Astrocyte of the hippocampus (primary cell): Measurements from ENCODE around the gene BLCAP.
"Not testable (repeated sequence)": the region's sequence is repeated elsewhere in the genome, so short reads cannot be mapped to it uniquely, and the experiment has no call there.

Experiments
- DNase-seq: peaks from one replicate; pipeline ENCODE4 v3.0.0; 2011; ENCODE audit warnings: low read depth, low spot score

BLCAP gene, protein sequence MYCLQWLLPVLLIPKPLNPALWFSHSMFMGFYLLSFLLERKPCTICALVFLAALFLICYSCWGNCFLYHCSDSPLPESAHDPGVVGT

DNA sequence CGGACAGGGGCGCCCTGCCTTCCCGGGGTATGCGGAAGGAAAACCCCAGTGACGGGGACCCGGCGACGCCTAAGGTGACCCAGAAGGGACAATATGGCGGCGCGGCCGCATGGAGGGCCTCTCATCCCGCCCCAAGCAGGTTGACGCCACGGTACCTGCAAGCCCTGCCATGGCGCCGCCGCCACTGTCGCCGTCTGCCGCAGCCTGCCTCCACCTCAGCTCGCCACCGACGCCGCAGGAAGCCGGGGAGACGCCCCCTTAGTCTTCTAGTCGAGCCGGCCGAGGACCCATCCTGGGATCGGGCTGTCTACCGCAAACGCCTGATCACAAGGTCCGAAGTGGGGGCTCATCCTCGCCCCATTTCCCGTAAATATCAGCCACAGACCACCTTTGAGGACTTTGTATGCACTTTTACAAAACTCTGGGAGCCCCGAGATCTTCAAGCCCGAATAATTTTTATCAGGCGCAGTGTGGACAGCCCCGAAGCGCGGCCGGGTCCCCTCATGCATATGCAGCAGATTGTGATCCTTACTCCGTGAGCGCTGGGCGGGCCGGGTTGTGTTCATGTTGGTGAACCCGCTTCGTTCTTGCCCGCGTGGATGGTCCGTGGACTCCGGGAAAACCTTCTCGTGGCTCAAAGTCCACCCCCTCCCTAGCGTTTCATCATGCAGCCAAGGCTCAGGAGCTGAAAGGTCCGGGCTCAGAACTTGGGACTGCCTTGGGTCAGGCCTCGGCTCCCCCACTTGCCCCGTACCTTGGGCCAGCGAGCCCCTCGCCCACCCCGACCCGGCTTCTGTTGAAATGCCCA, at the start of gene BLCAP:
TSS of gene BLCAP (minus strand) at position 239 of the 808 bp plus-strand sequence. CDS start 8,702 bp downstream, outside the sequence.
- peak; percentile 92 for DNase-seq

- not testable (repeated sequence) for DNase-seq
These were observed 49.8 kb upstream of the BLCAP start for GRCh38 chr20:37577436-37577835.

DNA sequence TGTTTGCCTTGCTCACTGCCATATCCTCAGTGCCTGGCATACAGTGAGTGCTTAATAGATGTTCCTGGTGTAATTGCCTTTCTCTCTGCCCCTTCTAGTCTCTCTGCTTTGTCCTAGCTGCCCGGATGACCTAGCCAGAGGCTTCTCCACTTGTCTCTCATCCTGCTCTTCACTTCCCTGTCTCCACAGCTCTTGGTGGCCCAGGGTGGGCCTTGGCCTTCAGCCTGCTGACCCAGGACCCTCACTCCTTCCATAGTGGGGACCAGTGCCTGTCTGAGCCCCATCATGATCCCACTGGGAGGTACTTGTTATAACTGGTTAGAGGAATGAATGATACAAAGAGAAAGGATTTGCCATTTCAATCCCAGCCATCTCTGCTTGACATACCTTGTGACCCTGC, 49.2 kb upstream of the BLCAP start:
- no peak for DNase-seq

DNA sequence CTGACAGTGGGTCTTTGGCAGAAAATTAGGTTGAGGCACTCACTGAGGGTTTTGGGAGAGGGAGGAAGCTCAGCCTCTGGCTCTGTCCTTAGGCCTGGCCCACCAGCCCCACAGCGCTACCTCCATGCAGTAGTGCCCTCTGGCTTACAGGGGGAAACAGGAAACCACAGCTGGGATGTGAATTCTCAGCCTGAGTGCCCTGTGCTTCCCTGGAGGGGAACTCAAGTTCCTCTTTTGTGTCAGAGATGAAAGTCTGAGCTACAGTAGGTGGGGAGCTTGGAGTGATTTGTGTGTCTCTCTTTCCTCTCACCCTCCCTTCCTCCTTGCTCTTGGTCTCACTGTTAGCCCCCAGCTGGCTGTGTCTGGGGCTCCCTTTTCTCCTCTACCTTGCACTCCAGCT, 48.2 kb upstream of the BLCAP start:
- no peak for DNase-seq

DNA sequence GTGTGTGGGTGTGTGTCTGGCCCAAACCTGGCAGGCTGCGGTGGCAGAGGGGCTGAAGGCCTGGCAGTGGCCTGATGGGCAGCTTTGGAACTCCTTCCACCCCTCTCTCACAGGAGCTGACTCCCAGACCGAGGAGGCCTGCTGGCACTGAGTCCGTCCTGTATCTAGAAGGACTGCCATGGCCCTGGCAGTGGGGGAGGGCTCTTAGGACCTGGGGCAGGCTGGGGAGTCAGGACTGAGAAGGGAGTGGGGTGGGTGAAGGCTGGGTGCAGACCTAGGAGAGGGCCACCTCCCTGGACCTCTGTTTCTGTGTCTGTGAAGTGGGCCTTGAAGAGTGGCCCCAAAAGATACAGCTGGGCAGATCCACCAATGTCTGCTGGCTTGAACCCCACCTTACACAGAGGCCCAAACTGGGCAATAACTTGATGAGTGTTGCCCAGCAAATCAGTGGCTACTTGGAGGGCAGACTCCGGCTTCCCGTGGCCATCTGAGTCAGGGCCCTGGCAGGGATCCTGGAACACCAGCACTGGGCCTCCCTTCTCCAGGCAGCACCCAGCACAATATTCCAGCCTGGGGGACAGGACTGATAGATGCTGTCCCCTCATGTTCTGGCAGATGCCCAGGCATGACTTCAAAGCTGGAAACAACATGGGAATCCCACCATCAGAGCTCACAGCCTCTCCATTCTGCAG, 46.7 kb upstream of the BLCAP start:
- peak; percentile 21 for DNase-seq

- no peak for DNase-seq
These were observed 46.0 kb upstream of the BLCAP start for GRCh38 chr20:37573626-37574198.

DNA sequence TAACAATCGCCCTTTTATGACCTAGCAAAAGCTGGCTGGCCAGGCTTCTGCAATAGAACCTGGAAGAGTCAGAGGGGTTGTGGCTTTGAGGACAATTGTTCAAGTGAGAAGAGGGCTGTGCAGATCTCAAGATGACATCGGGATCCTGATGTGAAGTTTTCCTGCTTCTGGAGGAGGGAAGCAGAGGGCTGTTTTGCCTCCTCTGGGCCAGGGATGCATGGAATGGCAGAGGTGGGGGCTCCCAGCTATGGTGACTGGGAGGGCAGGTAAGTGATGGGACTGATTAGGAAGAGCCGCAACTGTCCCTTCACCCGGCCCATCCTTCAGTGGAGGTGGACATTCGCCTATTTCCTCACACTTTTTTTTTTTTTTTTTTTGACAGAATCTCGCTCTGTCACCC, 43.4 kb upstream of the BLCAP start:
- DNase-seq: no peak

DNA sequence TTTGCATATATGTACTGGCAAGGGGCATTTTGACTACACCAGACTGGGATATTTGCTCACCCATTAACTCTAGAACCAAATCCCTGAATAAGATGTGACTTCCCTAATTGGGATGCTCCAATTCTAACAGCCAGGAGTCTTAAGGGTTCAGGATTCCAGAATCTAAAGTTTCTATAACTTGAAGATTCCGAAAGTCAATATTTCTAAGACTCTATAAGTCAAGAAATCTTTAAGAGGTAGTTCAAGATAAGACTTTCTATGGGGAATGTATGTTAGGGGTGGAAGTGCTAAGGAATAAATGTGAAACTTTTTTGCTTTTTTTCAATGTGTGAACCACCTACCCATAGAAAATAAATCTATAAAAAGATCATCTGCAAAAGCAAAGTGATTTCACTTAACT, 42.7 kb upstream of the BLCAP start:
- DNase-seq: no peak

GRCh38 chr20:37567671-37568588, 40.3 kb upstream of the BLCAP start:
- no peak for DNase-seq

DNA sequence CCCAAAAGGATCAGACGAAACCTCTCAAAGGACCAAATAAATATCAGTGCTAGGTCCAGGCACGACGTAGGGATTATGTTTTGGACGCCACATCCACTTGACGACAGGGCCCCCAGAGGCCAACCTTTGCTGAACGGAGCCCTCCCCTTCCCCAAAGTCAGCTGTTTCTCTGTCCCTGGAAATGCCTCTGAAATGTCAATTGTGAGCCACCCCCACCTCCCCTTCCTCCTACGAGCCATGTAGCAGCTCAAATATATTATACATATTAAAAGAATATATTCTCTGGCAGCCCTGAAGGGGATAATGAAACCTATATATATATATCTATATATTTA, 39.6 kb upstream of the BLCAP start:
- no peak for DNase-seq

DNA sequence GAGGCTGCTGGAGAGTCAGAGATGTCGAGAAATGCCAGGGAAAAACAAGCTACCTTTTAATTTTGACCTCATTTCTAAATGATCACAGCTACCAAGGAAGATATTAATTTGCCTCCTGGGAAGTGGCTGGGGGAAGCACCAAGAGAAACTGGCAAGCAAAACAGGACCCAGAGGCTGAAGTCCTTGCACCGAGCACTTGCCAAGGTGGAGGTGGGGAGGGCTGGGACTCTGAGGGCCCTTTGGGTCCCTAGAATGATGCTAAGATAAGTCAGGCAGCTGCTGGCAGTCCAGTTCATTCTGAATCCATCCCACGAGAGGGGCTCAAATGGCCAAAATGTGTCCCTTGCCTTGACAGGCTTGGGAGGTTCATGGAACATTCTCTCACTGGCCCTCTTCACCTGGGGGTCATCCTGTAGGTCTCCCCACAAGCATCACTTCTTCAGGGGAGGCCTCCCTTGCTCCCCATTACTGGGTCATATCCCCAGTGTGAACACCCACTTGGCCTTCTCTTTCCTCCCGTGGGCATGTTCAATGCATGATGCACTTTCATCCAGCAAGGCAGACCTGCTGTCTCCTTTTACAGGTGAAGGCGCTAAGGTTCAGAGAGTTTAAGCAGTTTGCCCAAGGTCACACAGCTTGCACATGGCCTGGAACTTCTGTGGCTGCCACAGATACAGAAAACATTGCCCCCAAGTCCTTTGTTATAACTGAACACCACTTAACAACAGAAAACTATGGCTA, 39.1 kb upstream of the BLCAP start:
- no peak for DNase-seq

GRCh38 chr20:37565134-37565811, 37.6 kb upstream of the BLCAP start:
- no peak for DNase-seq

GRCh38 chr20:37564388-37565133, 36.9 kb upstream of the BLCAP start:
- peak; percentile 70 for DNase-seq

DNA sequence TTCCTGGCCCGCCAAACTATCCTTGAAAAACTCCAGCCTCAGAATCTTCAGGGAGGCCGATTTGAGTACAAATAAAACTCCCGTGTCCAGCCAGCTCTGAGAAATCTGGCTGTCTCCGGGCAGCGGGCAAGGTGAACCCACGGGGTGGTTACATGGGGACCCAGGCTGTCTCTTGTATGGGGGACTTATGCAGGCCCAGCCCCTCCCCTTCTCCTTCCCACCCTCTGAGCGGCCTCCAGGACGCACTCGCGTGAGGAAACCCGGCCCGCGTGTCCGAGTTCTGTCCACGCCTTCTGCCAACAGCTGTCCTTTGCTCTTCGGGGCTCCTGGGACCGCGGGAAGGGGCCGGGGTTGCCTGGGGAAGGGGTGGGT, 36.3 kb upstream of the BLCAP start:
- DNase-seq: no peak

- DNase-seq: no peak
These were observed 35.2 kb upstream of the BLCAP start for GRCh38 chr20:37562695-37563480.

DNA sequence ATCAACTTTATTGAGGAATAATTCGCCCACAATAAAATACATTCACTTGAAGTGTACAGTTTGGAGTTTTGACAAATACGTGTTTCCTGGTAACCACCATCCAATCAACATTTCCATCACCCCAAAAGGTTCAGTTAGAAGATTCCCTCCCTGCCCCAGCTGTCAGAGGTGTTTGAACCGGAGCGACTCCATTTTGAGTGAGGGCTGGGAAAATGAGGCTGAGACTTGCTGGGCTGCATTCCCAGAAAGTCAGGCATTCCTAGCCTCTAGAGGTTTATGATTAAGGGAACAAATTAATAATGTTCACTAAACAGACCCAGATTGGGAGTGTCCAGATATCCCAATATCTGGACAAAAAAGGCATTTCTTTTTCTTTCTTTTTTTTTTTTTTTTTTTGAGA, 33.0 kb upstream of the BLCAP start:
- DNase-seq: no peak

- no peak for DNase-seq
These were observed 31.8 kb upstream of the BLCAP start for GRCh38 chr20:37559312-37560027.

GRCh38 chr20:37558779-37559178, 31.1 kb upstream of the BLCAP start:
- no peak for DNase-seq
